ENCODE results near the gene CDH4.

- no peak for TF ChIP-seq CTCF (conservative IDR thresholded peaks at IDR 0.05; ENCODE audit: low read depth, low read length)
- no peak for TF ChIP-seq RFX5 (IDR thresholded peaks at IDR 0.05; ENCODE audit: low read depth, low read length)
- no peak for TF ChIP-seq FOS (IDR thresholded peaks at IDR 0.05; ENCODE audit: low read depth, low read length)
- TF ChIP-seq, protein P1, sequence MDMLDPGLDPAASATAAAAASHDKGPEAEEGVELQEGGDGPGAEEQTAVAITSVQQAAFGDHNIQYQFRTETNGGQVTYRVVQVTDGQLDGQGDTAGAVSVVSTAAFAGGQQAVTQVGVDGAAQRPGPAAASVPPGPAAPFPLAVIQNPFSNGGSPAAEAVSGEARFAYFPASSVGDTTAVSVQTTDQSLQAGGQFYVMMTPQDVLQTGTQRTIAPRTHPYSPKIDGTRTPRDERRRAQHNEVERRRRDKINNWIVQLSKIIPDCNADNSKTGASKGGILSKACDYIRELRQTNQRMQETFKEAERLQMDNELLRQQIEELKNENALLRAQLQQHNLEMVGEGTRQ (IDR thresholded peaks at IDR 0.05; ENCODE audit: low read depth, low read length), result no peak
- TF ChIP-seq CEBPB (IDR thresholded peaks at IDR 0.05; ENCODE audit: low read depth, low read length), result no peak
These were observed 646.3 kb downstream of the CDH4 start for GRCh38 chr20:61898405-61898804.

Data from IMR-90 (cell line).